HepG2 (cell line): Measurements from ENCODE around the gene ZNF684. TPM values are rescaled to one million over a fixed set of nuclear protein-coding genes. Genes with fewer than 3 reads are reported as not detected.

Experiments
- ARID4A ChIP-seq: sonication (generic); formaldehyde crosslinking; IDR thresholded peaks from 2 replicates; pipeline ENCODE4 v1.5.0; 2020; ENCODE audit warnings: mild to moderate bottlenecking, missing genetic modification reagents, borderline replicate concordance
- CBX2 ChIP-seq, 2 experiments: fragments of 200-600 bp in 1 of 2; sonication (generic); formaldehyde crosslinking in 1 of 2; IDR thresholded peaks; 2 replicates each; pipeline versions ENCODE4 v1.7.0 to v1.8.1; 2018 to 2022; ENCODE audit warnings: low read depth in 2 of 2, low read length in 1 of 2, mild to moderate bottlenecking in 1 of 2, missing genetic modification reagents in 1 of 2
- CHD4 ChIP-seq: fragments of 200-600 bp; sonication (generic); IDR thresholded peaks from 2 replicates; pipeline ENCODE4 v1.7.0; 2017; ENCODE audit warnings: mild to moderate bottlenecking, low read length, borderline replicate concordance
- EHMT2 ChIP-seq: fragments of 200-600 bp; sonication (generic); IDR thresholded peaks from 2 replicates; pipeline ENCODE4 v1.7.0; 2017; ENCODE audit warnings: antibody characterized with exemption, low read depth, low read length, borderline replicate concordance
- ELK4 ChIP-seq: sonication (generic); formaldehyde crosslinking; IDR thresholded peaks from 2 replicates; pipeline ENCODE4 v1.9.0; 2021; ENCODE audit warnings: missing genetic modification reagents, borderline replicate concordance
- LRRFIP1 ChIP-seq: sonication (generic); formaldehyde crosslinking; conservative IDR thresholded peaks from 2 replicates; pipeline ENCODE4 v1.4.0; 2020; ENCODE audit warnings: missing genetic modification reagents
- PAXIP1 ChIP-seq: sonication (generic); formaldehyde crosslinking; conservative IDR thresholded peaks from 2 replicates; pipeline ENCODE4 v1.4.0; 2020; ENCODE audit warnings: mild to moderate bottlenecking, missing genetic modification reagents, moderate library complexity
- SNAPC4 ChIP-seq: sonication (generic); formaldehyde crosslinking; IDR thresholded peaks from 2 replicates; pipeline ENCODE4 v1.4.0; 2020; ENCODE audit warnings: mild to moderate bottlenecking, missing genetic modification reagents
- ZNF101 ChIP-seq: sonication (generic); formaldehyde crosslinking; IDR thresholded peaks from 2 replicates; pipeline ENCODE4 v1.4.0; 2020; ENCODE audit warnings: mild to moderate bottlenecking, low read depth, missing genetic modification reagents, borderline replicate concordance
- ZNF619 ChIP-seq: sonication (generic); formaldehyde crosslinking; IDR thresholded peaks from 2 replicates; pipeline ENCODE4 v1.4.0; 2020; ENCODE audit warnings: mild to moderate bottlenecking, missing genetic modification reagents
- polyA plus RNA-seq, 8 experiments: library from polyadenylated mRNA; depleted of rRNA in 3 of 8; stranded (reverse) in 7 of 8; unstranded in 1 of 8; fragments of >200 nt; fragmentation: Illumina TruSeq in 4 of 8; extraction: Trizol in 4 of 8; gene quantifications; 2 replicates each; pipeline versions ENCODE4 v1.2.1 to v1.2.3, GENCODE V29; 2011 to 2016; ENCODE audit warnings: low read depth in 4 of 8, missing spikeins in 1 of 8, mixed read lengths in 1 of 8; ENCODE audit not compliant: insufficient read depth in 1 of 8
- total RNA-seq, 5 experiments: library from RNA; depleted of rRNA; stranded (reverse); fragments of >200 nt; fragmentation: Illumina TruSeq; extraction: Trizol; gene quantifications; 2 replicates each; pipeline ENCODE4 v1.2.3, GENCODE V29; 2016; ENCODE audit warnings: low read depth in 1 of 5

Gene ZNF684
- total and polyA plus RNA-seq, 2 of the 13 experiments (the other 11 are each of a cell fraction or from before 2014, with no cell fraction given) = 6.5 to 15.2 TPM

- TF ChIP-seq PAXIP1 (CRISPR knock-in tag) (no peak), LRRFIP1 (CRISPR knock-in tag) (no peak), ARID4A (no peak), ELK4 (no peak), ZNF619 (CRISPR knock-in tag) (no peak), ZNF101 (no peak), SNAPC4 (CRISPR knock-in tag) (no peak), EHMT2 (peak; percentile 59; the same call in 1 of the 2 replicates), CHD4 (peak; percentile 19; the same call in 1 of the 2 replicates), CBX2 (IDR thresholded peaks at IDR 0.05; ENCODE audit: low read depth, low read length) (no peak), CBX2 (CRISPR knock-in tag; IDR thresholded peaks at IDR 0.05; ENCODE audit: low read depth) (no peak)
These were observed 579 bp upstream of the ZNF684 start (continued) for GRCh38 chr1:40530735-40531380.
